DOHH2 (cell line): ENCODE measurements around the gene CTSS.
"Not testable (repeated sequence)": the region's sequence is repeated elsewhere in the genome, so short reads cannot be mapped to it uniquely, and the experiment has no call there.

Source experiments
- H3F3A ChIP-seq: fragments of 200-600 bp; sonication (generic), shearing (Covaris generic); 2 replicates; pipeline ENCODE4 v1.6.0; 2016; ENCODE audit warnings: antibody characterized with exemption, mild to moderate bottlenecking; ENCODE audit not compliant: control insufficient read depth, insufficient read depth
- H3K27ac ChIP-seq: fragments of 200-600 bp; sonication (generic); 2 replicates; pipeline ENCODE4 v1.5.1; 2014; ENCODE audit warnings: low read depth, mild to moderate bottlenecking, low read length, moderate library complexity
- H3K27me3 ChIP-seq: fragments of 200-600 bp; sonication (generic); 2 replicates; pipeline ENCODE4 v1.6.1; 2014; ENCODE audit warnings: mild to moderate bottlenecking, low read length, mixed read lengths; ENCODE audit not compliant: control insufficient read depth
- H3K36me3 ChIP-seq: fragments of 200-600 bp; sonication (generic); 2 replicates; pipeline ENCODE4 v1.6.1; 2014; ENCODE audit warnings: mild to moderate bottlenecking, low read length, moderate library complexity, mixed read lengths; ENCODE audit not compliant: control insufficient read depth
- H3K4me1 ChIP-seq: fragments of 200-600 bp; sonication (generic); 2 replicates; pipeline ENCODE4 v1.6.1; 2014; ENCODE audit warnings: mild to moderate bottlenecking, low read length, mixed read lengths; ENCODE audit not compliant: control insufficient read depth
- H3K4me2 ChIP-seq: fragments of 200-600 bp; sonication (generic); 2 replicates; pipeline ENCODE4 v1.6.0; 2014; ENCODE audit warnings: mild to moderate bottlenecking, low read length, moderate library complexity
- H3K4me3 ChIP-seq: fragments of 200-600 bp; sonication (generic); 2 replicates; pipeline ENCODE4 v1.5.1; 2014; ENCODE audit warnings: mild to moderate bottlenecking, low read length, mixed read lengths
- H3K79me2 ChIP-seq: fragments of 200-600 bp; sonication (generic); 2 replicates; pipeline ENCODE4 v1.6.1; 2014; ENCODE audit warnings: mild to moderate bottlenecking, low read length, mixed read lengths; ENCODE audit not compliant: control insufficient read depth
- H3K9me2 ChIP-seq: fragments of 200-600 bp; sonication (generic); replicated peaks from 2 replicates; pipeline ENCODE4 v1.6.1; 2014; ENCODE audit warnings: mild to moderate bottlenecking, low read length, mixed read lengths; ENCODE audit not compliant: control insufficient read depth
- H3K9me3 ChIP-seq: fragments of 200-600 bp; sonication (generic); 2 replicates; pipeline ENCODE4 v1.6.1; 2014; ENCODE audit warnings: antibody characterized with exemption, low read length, mixed read lengths; ENCODE audit not compliant: control insufficient read depth, insufficient read depth
- H4K20me1 ChIP-seq: fragments of 200-600 bp; sonication (generic); 2 replicates; pipeline ENCODE4 v1.6.0; 2014; ENCODE audit warnings: low read depth, mild to moderate bottlenecking, antibody characterized with exemption, low read length, moderate library complexity; ENCODE audit not compliant: control insufficient read depth, insufficient read depth
- CTCF ChIP-seq: fragments of 200-600 bp; sonication (generic); IDR thresholded peaks from one replicate; pipeline ENCODE4 v1.5.1; 2014; ENCODE audit warnings: antibody characterized with exemption, mild to moderate bottlenecking, low read depth, low read length; ENCODE audit not compliant: poor library complexity, severe bottlenecking
- EZH2phosphoT487 ChIP-seq: fragments of 200-600 bp; sonication (generic); IDR thresholded peaks from 2 replicates; pipeline ENCODE4 v1.6.1; 2017; ENCODE audit warnings: borderline replicate concordance, mild to moderate bottlenecking, antibody characterized with exemption, low read length, moderate library complexity, mixed read lengths

The CTSS gene

GRCh38 chr1:150718225-150718891 lies 47.2 kb downstream of the CTSS start:
- Histone ChIP-seq H3K9me2 (no peaks in the 10 kb centered on the region), H3K36me3 (no peaks in the 10 kb centered on the region), H3K9me3 (no peaks in the 10 kb centered on the region), H3K4me1 (no peaks in the 10 kb centered on the region), H3F3A (no peaks in the 10 kb centered on the region), H3K4me3 (no peak overlapping the region), H3K79me2 (no peaks in the 10 kb centered on the region), H3K4me2 (no peak overlapping the region), H3K27me3 (no peaks in the 10 kb centered on the region), H3K27ac (no peak overlapping the region), H4K20me1 (no peaks in the 10 kb centered on the region)
- TF ChIP-seq CTCF: no peak

- H3K4me2 ChIP-seq, H3K9me2 ChIP-seq, H3F3A ChIP-seq, H3K4me3 ChIP-seq, H4K20me1 ChIP-seq, H3K36me3 ChIP-seq, H3K79me2 ChIP-seq, H3K4me1 ChIP-seq, H3K27me3 ChIP-seq, H3K27ac ChIP-seq, H3K9me3 ChIP-seq: not testable (repeated sequence)
These were observed 56.5 kb downstream of the CTSS start for GRCh38 chr1:150709031-150709430.

GRCh38 chr1:150708595-150708994 lies 57.0 kb downstream of the CTSS start:
- no peak for TF ChIP-seq CTCF
- no peak for TF ChIP-seq EZH2phosphoT487
- H3K27ac ChIP-seq: no peak overlapping the region
- no peaks in the 10 kb centered on the region for H3K79me2 ChIP-seq
- no peaks in the 10 kb centered on the region for H3K9me2 ChIP-seq
- no peak overlapping the region for H3K4me2 ChIP-seq
- H3K9me3 ChIP-seq: no peaks in the 10 kb centered on the region
- no peaks in the 10 kb centered on the region for H4K20me1 ChIP-seq
- no peaks in the 10 kb centered on the region for H3K4me1 ChIP-seq
- H3K4me3 ChIP-seq: no peak overlapping the region
- H3F3A ChIP-seq: no peaks in the 10 kb centered on the region
- no peaks in the 10 kb centered on the region for H3K27me3 ChIP-seq
- H3K36me3 ChIP-seq: no peaks in the 10 kb centered on the region

GRCh38 chr1:150706091-150706490 lies 59.5 kb downstream of the CTSS start:
- Histone ChIP-seq H3K27me3 (no peaks in the 10 kb centered on the region), H3K9me3 (no peaks in the 10 kb centered on the region), H3K27ac (no peak overlapping the region), H3K9me2 (no peaks in the 10 kb centered on the region), H3K4me1 (no peaks in the 10 kb centered on the region), H3F3A (no peaks in the 10 kb centered on the region), H4K20me1 (no peaks in the 10 kb centered on the region), H3K79me2 (no peaks in the 10 kb centered on the region), H3K36me3 (no peaks in the 10 kb centered on the region), H3K4me3 (no peak overlapping the region), H3K4me2 (no peak overlapping the region)
- TF ChIP-seq CTCF: no peak
- TF ChIP-seq EZH2phosphoT487: no peak
